OCI-LY7 (cell line): ENCODE measurements around the gene CGNL1. TPM values are rescaled to one million over a fixed set of nuclear protein-coding genes. Genes with fewer than 3 reads are reported as not detected.
A peak's percentile ranks its signal among the peaks of the same experiment; 100 is the strongest.

ENCODE experiments used
- BruUV-seq: library from RNA; stranded (reverse); fragments of 400-500 nt; replicated peaks from 2 replicates; lab custom pipeline; 2021; lab: Mats Ljungman, UMichigan
- CTCF ChIA-PET: fragments of 300-600 bp; sonication (Branson Sonifier 250); formaldehyde crosslinking; loops from one replicate; lab custom pipeline; 2022; ENCODE audit warnings: antibody characterized with exemption; ENCODE audit not compliant: unreplicated experiment; lab: Charles Lee
- POLR2A ChIA-PET: fragments of 300-600 bp; sonication (Branson Sonifier 250); formaldehyde crosslinking; loops from one replicate; lab custom pipeline; 2022; ENCODE audit warnings: antibody characterized with exemption; lab: Charles Lee
- DNase-seq: peaks from one replicate; pipeline ENCODE4 v3.0.0-alpha.2; 2015; ENCODE audit warnings: low spot score
- H2AFZ ChIP-seq: fragments of 200-600 bp; sonication (generic), shearing (Covaris generic); 2 replicates; pipeline ENCODE4 v1.6.1; 2014; ENCODE audit warnings: mild to moderate bottlenecking, antibody characterized with exemption, low read length, moderate library complexity
- H3K27ac ChIP-seq: fragments of 200-600 bp; sonication (generic); 2 replicates; pipeline ENCODE4 v1.5.1; 2014; ENCODE audit warnings: mixed run types, low read depth, mild to moderate bottlenecking, moderate library complexity, low read length, inconsistent platforms; ENCODE audit not compliant: poor library complexity, severe bottlenecking
- H3K36me3 ChIP-seq: fragments of 200-600 bp; sonication (generic); 2 replicates; pipeline ENCODE4 v1.6.1; 2014; ENCODE audit warnings: mild to moderate bottlenecking, antibody characterized with exemption, low read length, moderate library complexity, mixed read lengths; ENCODE audit not compliant: insufficient read depth
- H3K4me1 ChIP-seq: fragments of 200-600 bp; sonication (generic); 2 replicates; pipeline ENCODE4 v1.5.1; 2014; ENCODE audit warnings: mild to moderate bottlenecking, low read length; ENCODE audit not compliant: insufficient read depth, poor library complexity, severe bottlenecking
- H3K4me2 ChIP-seq: fragments of 200-600 bp; sonication (generic); 2 replicates; pipeline ENCODE4 v1.6.1; 2014; ENCODE audit warnings: mild to moderate bottlenecking, low read length
- H3K4me3 ChIP-seq: fragments of 200-600 bp; sonication (generic); 2 replicates; pipeline ENCODE4 v1.5.1; 2014; ENCODE audit warnings: mild to moderate bottlenecking, low read depth, low read length; ENCODE audit not compliant: poor library complexity, severe bottlenecking
- H3K79me2 ChIP-seq: fragments of 200-600 bp; sonication (generic); 2 replicates; pipeline ENCODE4 v1.6.1; 2016; ENCODE audit warnings: low read depth, mild to moderate bottlenecking, low read length, moderate library complexity, mixed read lengths; ENCODE audit not compliant: insufficient read depth
- H3K9me2 ChIP-seq: fragments of 200-600 bp; sonication (generic); 2 replicates; pipeline ENCODE4 v1.6.1; 2016; ENCODE audit warnings: mild to moderate bottlenecking, low read length, mixed read lengths; ENCODE audit not compliant: insufficient read depth
- H3K9me3 ChIP-seq: fragments of 200-600 bp; sonication (generic); 2 replicates; pipeline ENCODE4 v1.6.1; 2014; ENCODE audit warnings: mild to moderate bottlenecking, mixed run types, low read length, mixed read lengths
- H4K20me1 ChIP-seq: fragments of 200-600 bp; sonication (generic); 2 replicates; pipeline ENCODE4 v1.6.1; 2014; ENCODE audit warnings: mild to moderate bottlenecking, antibody characterized with exemption, low read length, moderate library complexity, mixed read lengths; ENCODE audit not compliant: insufficient read depth
- CTCF ChIP-seq: fragments of 200-600 bp; sonication (generic); conservative IDR thresholded peaks from 2 replicates; pipeline ENCODE4 v1.5.1; 2014; ENCODE audit warnings: mild to moderate bottlenecking, antibody characterized with exemption, low read length, moderate library complexity, mixed read lengths
- EZH2phosphoT487 ChIP-seq: fragments of 200-600 bp; sonication (generic); IDR thresholded peaks from 2 replicates; pipeline ENCODE4 v1.6.1; 2018; ENCODE audit warnings: low read depth, borderline replicate concordance, mild to moderate bottlenecking, mixed run types, antibody characterized with exemption, low read length, moderate library complexity, mixed read lengths
- intact Hi-C: fragments of 100-400 bp; cut with micrococcal nuclease; formaldehyde crosslinking; loops from one replicate; pipeline ENCODE4 v1.10.0; 2022; ENCODE audit not compliant: unreplicated experiment
- total RNA-seq, 2 experiments: library from RNA; depleted of rRNA in 1 of 2; stranded (reverse); fragments of >200 nt in 1 of 2; shearing (Covaris generic) in 1 of 2; gene quantifications; 2 replicates each; pipeline ENCODE4 v1.2.3, GENCODE V29; 2014 to 2022

The CGNL1 gene
- total RNA-seq, 2 experiments from 2014 or later: 0.04 TPM; not detected in 1

GRCh38 chr15:57500979-57501576 lies 124.8 kb downstream of the CGNL1 start:
- intact Hi-C loops: no loop called here
- H3K36me3 ChIP-seq: no peaks in the 10 kb centered on the region

GRCh38 chr15:57502116-57502515 lies 125.8 kb downstream of the CGNL1 start:
- Histone ChIP-seq H2AFZ (no peak overlapping the region), H4K20me1 (no peaks in the 10 kb centered on the region), H3K79me2 (no peaks in the 10 kb centered on the region), H3K4me3 (no peak overlapping the region), H3K4me1 (no peaks in the 10 kb centered on the region), H3K36me3 (no peaks in the 10 kb centered on the region), H3K9me2 (no peaks in the 10 kb centered on the region), H3K4me2 (no peak overlapping the region), H3K9me3 (no peaks in the 10 kb centered on the region), H3K27ac (no peak overlapping the region)
- DNase-seq: no peak
- ChIA-PET CTCF (no interaction called here), POLR2A (no interaction called here)
- intact Hi-C loops: no loop called here
- TF ChIP-seq CTCF (no peak), EZH2phosphoT487 (no peak)
- BruUV-seq: no TSS peak

More at GRCh38 chr15:57500979-57501576, 124.8 kb downstream of the CGNL1 start:
- no peaks in the 10 kb centered on the region for H3K4me1 ChIP-seq
- no peak overlapping the region for H2AFZ ChIP-seq
- BruUV-seq: no TSS peak
- no peak for TF ChIP-seq EZH2phosphoT487
- no peak for TF ChIP-seq CTCF
- H3K4me3 ChIP-seq: no peak overlapping the region
- no peak for DNase-seq
- H3K4me2 ChIP-seq: no peak overlapping the region
- CTCF ChIA-PET: no interaction called here
- H3K79me2 ChIP-seq: no peaks in the 10 kb centered on the region
- H3K27ac ChIP-seq: no peak overlapping the region
- no peaks in the 10 kb centered on the region for H3K9me2 ChIP-seq
- no peaks in the 10 kb centered on the region for H3K9me3 ChIP-seq
- no peaks in the 10 kb centered on the region for H4K20me1 ChIP-seq
- POLR2A ChIA-PET: no interaction called here

- peak; percentile 34; the same call in 1 of the 2 replicates for TF ChIP-seq CTCF
- no peak for TF ChIP-seq EZH2phosphoT487
- H3K4me1 ChIP-seq: no peaks in the 10 kb centered on the region
- ChIA-PET CTCF (no interaction called here), POLR2A (interaction anchor here (0.6 kb wide), 1 partner anchor 583 kb away, joined by 3 read pairs; no protein-coding TSS in a partner anchor)
- intact Hi-C loops: no loop called here
- no peaks in the 10 kb centered on the region for H3K9me3 ChIP-seq
- no peak overlapping the region for H3K4me3 ChIP-seq
- no peaks in the 10 kb centered on the region for H4K20me1 ChIP-seq
- H3K4me2 ChIP-seq: no peak overlapping the region
- no peaks in the 10 kb centered on the region for H3K36me3 ChIP-seq
- peak; percentile 8 for DNase-seq
- H3K9me2 ChIP-seq: no peaks in the 10 kb centered on the region
- H3K79me2 ChIP-seq: no peaks in the 10 kb centered on the region
- no TSS peak for BruUV-seq
- H3K27ac ChIP-seq: no peak overlapping the region
- no peak overlapping the region for H2AFZ ChIP-seq
Measured at GRCh38 chr15:57503051-57503702, 126.9 kb downstream of the CGNL1 start.
